Natural killer cell (primary cell): ENCODE data around the gene TANC1. TPM values are rescaled to one million over a fixed set of nuclear protein-coding genes. Genes with fewer than 3 reads are reported as not detected.

Experiments used
- ATAC-seq, 3 donors: fragments of 150-1000 bp in 2 of 3; fragments of 200-7000 bp in 1 of 3; cut with Tn5 transposase; 1 replicate in 1 of 3; 2 replicates in 2 of 3; pipeline ENCODE4 v1.10.0; 2021; ENCODE audit warnings: mild to moderate bottlenecking in 2 of 3, moderate library complexity in 2 of 3
- DNase-seq, 2 donors: peaks; one replicate each; pipeline versions ENCODE4 v3.0.0 to v3.0.0-alpha.2; 2013 to 2021; ENCODE audit warnings: mixed read lengths in 1 of 2
- H3K27ac ChIP-seq: one replicate; pipeline ENCODE4 v1.5.1; 2013; ENCODE audit warnings: mild to moderate bottlenecking, low read length
- H3K27me3 ChIP-seq: one replicate; pipeline ENCODE4 v1.6.1; 2013; ENCODE audit warnings: low read length; ENCODE audit not compliant: control insufficient read depth, insufficient read depth
- H3K36me3 ChIP-seq: one replicate; pipeline ENCODE4 v1.6.1; 2013; ENCODE audit warnings: low read length; ENCODE audit not compliant: control insufficient read depth, insufficient read depth
- H3K4me1 ChIP-seq: one replicate; pipeline ENCODE4 v1.6.1; 2013; ENCODE audit warnings: low read length; ENCODE audit not compliant: control insufficient read depth, insufficient read depth
- H3K4me3 ChIP-seq: one replicate; pipeline ENCODE4 v1.5.1; 2013; ENCODE audit warnings: low read length
- H3K9me3 ChIP-seq: one replicate; pipeline ENCODE4 v1.6.1; 2013; ENCODE audit warnings: low read length; ENCODE audit not compliant: control insufficient read depth, insufficient read depth
- H3K27ac Mint-ChIP-seq, 2 donors: one replicate each; pipeline ENCODE4 v1.8.0; 2022; ENCODE audit warnings: mild to moderate bottlenecking in 2 of 2, mixed read lengths in 2 of 2, moderate library complexity in 1 of 2
- H3K27me3 Mint-ChIP-seq, 2 donors: one replicate each; pipeline ENCODE4 v1.8.0; 2022; ENCODE audit warnings: low read depth in 2 of 2, mixed read lengths in 2 of 2
- H3K36me3 Mint-ChIP-seq: one replicate; pipeline ENCODE4 v1.8.0; 2022; ENCODE audit warnings: mixed read lengths
- H3K4me1 Mint-ChIP-seq, 2 donors: one replicate each; pipeline ENCODE4 v1.8.0; 2022; ENCODE audit warnings: mixed read lengths in 2 of 2
- H3K4me3 Mint-ChIP-seq: one replicate; pipeline ENCODE4 v1.8.0; 2022; ENCODE audit warnings: mild to moderate bottlenecking, moderate library complexity, mixed read lengths
- H3K9me3 Mint-ChIP-seq, 2 donors: one replicate each; pipeline ENCODE4 v1.8.0; 2022; ENCODE audit warnings: mixed read lengths in 2 of 2
- CTCF ChIP-seq: fragments of 200-600 bp; IDR thresholded peaks from one replicate; pipeline ENCODE4 v1.8.0; 2022; ENCODE audit warnings: antibody characterized with exemption
- WGBS: methylation state at CpG from one replicate; pipeline ENCODE4 v1.1.7; 2013; ENCODE audit warnings: missing lambda C conversion rate; ENCODE audit not compliant: insufficient coverage; 5-methylcytosine and 5-hydroxymethylcytosine counted together
- intact Hi-C: fragments of 100-400 bp; cut with micrococcal nuclease; formaldehyde crosslinking; loops from one replicate; pipeline ENCODE4 v1.14.2; 2022
- total RNA-seq, 4 donors: library from RNA; stranded (reverse); fragments of 120-200 nt in 1 of 4; gene quantifications; one replicate each; pipeline versions ENCODE4 v1.2.3 to v1.2.4, GENCODE V29; 2013 to 2022

The TANC1 gene
- total RNA-seq, 3 donors from 2014 or later (not counting 1 experiment from before 2014, with no cell fraction given) = 0.82 to 4.2 (median 1.1) TPM

GRCh38 chr2:159045545-159046454 lies 77.4 kb downstream of the TANC1 start:
- Histone ChIP-seq H3K9me3 (no peaks in the 10 kb centered on the region), H3K4me1 (no peaks in the 10 kb centered on the region), H3K4me3 (no peak overlapping the region), H3K27me3 (no peaks in the 10 kb centered on the region), H3K36me3 (no peaks in the 10 kb centered on the region), H3K27ac (no peak overlapping the region)
- H3K27me3 Mint-ChIP-seq = peaks cover 4 to 14% of the 10 kb centered on the region in 2 donors
- intact Hi-C loops = no loop called here
- TF ChIP-seq CTCF = no peak
- ATAC-seq = no peak
- no peaks in the 10 kb centered on the region for H3K36me3 Mint-ChIP-seq
- DNase-seq = no peak
- no peak overlapping the region for H3K27ac Mint-ChIP-seq
- H3K9me3 Mint-ChIP-seq = no peaks in the 10 kb centered on the region
- 91% methylated on average over 7 of the region's 11 CpGs for WGBS
- H3K4me1 Mint-ChIP-seq = no peaks in the 10 kb centered on the region
- no peak overlapping the region for H3K4me3 Mint-ChIP-seq

- no peaks in the 10 kb centered on the region for H3K4me1 ChIP-seq
- intact Hi-C loops = no loop called here
- no peaks in the 10 kb centered on the region for H3K36me3 ChIP-seq
- DNase-seq (no peak), ATAC-seq (no peak)
- H3K9me3 ChIP-seq = no peaks in the 10 kb centered on the region
- Mint-ChIP-seq H3K36me3 (no peaks in the 10 kb centered on the region), H3K9me3 (no peaks in the 10 kb centered on the region), H3K4me3 (no peak overlapping the region), H3K4me1 (no peaks in the 10 kb centered on the region), H3K27ac (no peak overlapping the region), H3K27me3 (peaks cover 2 to 14% of the 10 kb centered on the region in 2 donors)
- no peaks in the 10 kb centered on the region for H3K27me3 ChIP-seq
- 59% methylated on average over 1 of the region's 1 CpG for WGBS
- H3K27ac ChIP-seq = no peak overlapping the region
- no peak for TF ChIP-seq CTCF
- no peak overlapping the region for H3K4me3 ChIP-seq
These were observed 78.5 kb downstream of the TANC1 start for GRCh38 chr2:159046966-159047365.

GRCh38 chr2:159050426-159050825 lies 82.0 kb downstream of the TANC1 start:
- ATAC-seq = no peak

More at GRCh38 chr2:159050426-159050825, 82.0 kb downstream of the TANC1 start:
- Mint-ChIP-seq H3K27ac (no peak overlapping the region), H3K4me1 (no peaks in the 10 kb centered on the region), H3K9me3 (no peaks in the 10 kb centered on the region), H3K27me3 (peaks cover 0 to 2% of the 10 kb centered on the region in 2 donors), H3K36me3 (no peaks in the 10 kb centered on the region), H3K4me3 (no peak overlapping the region)
- 100% methylated on average over 1 of the region's 1 CpG for WGBS
- Histone ChIP-seq H3K4me3 (no peak overlapping the region), H3K36me3 (no peaks in the 10 kb centered on the region), H3K27ac (no peak overlapping the region), H3K9me3 (no peaks in the 10 kb centered on the region), H3K4me1 (no peaks in the 10 kb centered on the region), H3K27me3 (no peaks in the 10 kb centered on the region)
- TF ChIP-seq CTCF = no peak
- intact Hi-C loops = no loop called here
- DNase-seq = no peak
